Measurements from ENCODE around the gene ZRANB1. TPM values are rescaled to one million over a fixed set of nuclear protein-coding genes. Genes with fewer than 3 reads are reported as not detected.

ZRANB1 gene
- total and polyA plus RNA-seq, 2 of the 13 experiments (the other 11 are each of a cell fraction or from before 2014, with no cell fraction given), result 10.3 to 19.6 TPM

GRCh38 chr10:124918906-124919305, 23.0 kb upstream of the ZRANB1 start:
- no peak overlapping the region for H2AFZ ChIP-seq (ENCODE audit: low read length)
- H3K79me2 ChIP-seq (ENCODE audit: insufficient read depth, low read length), result peaks cover 67% of the 10 kb centered on the region
- 83% methylated on average over 3 of the region's 3 CpGs for WGBS (ENCODE audit: low lambda C conversion rate)
- TF ChIP-seq, protein P1, sequence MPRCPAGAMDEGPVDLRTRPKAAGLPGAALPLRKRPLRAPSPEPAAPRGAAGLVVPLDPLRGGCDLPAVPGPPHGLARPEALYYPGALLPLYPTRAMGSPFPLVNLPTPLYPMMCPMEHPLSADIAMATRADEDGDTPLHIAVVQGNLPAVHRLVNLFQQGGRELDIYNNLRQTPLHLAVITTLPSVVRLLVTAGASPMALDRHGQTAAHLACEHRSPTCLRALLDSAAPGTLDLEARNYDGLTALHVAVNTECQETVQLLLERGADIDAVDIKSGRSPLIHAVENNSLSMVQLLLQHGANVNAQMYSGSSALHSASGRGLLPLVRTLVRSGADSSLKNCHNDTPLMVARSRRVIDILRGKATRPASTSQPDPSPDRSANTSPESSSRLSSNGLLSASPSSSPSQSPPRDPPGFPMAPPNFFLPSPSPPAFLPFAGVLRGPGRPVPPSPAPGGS (CRISPR knock-in tag; IDR thresholded peaks at IDR 0.05), result no peak
- no peak for TF ChIP-seq ZNF20 (CRISPR knock-in tag; IDR thresholded peaks at IDR 0.05)
- peak; percentile 22; the same call in 1 of the 2 replicates for TF ChIP-seq CEBPB (IDR thresholded peaks at IDR 0.05; ENCODE audit: borderline replicate concordance, low read depth, low read length)
- no peaks in the 10 kb centered on the region; a peak in 2 of 5 replicates for H3K27me3 ChIP-seq (ENCODE audit: control insufficient read depth in 1 of 2, insufficient read depth in 2 of 2, low read length in 2 of 2)
- H3K4me3 ChIP-seq (replicated peaks in 1 of 3; ENCODE audit: insufficient read depth in 1 of 3, low read depth in 2 of 3, low read length in 3 of 3), result peak overlapping the region; percentile 74 to 100 (median 92); a peak in 5 of 6 replicates
- H3K9ac ChIP-seq (ENCODE audit: insufficient read depth, low read depth, low read length), result peak overlapping the region; percentile 95; the same call in 1 of the 2 replicates
- in situ Hi-C loops (cut with HindIII; ENCODE audit: extremely low pct_ligation_motif_present, low pct_unique_long_range_greater_than_20kb), result no loop called here
- FAIRE-seq (no peak), ATAC-seq (no peak), DNase-seq (ENCODE audit: low spot score) (no peak)
- H3K4me1 ChIP-seq (ENCODE audit: insufficient read depth, low read length), result peaks cover 28% of the 10 kb centered on the region
- no TSS peak for BruUV-seq (replicated peaks)
- H3K4me2 ChIP-seq (ENCODE audit: low read depth, low read length), result peak overlapping the region; percentile 85
- H4K20me1 ChIP-seq (ENCODE audit: insufficient read depth, low read length), result peaks cover 52% of the 10 kb centered on the region
- intact Hi-C loops (cut with micrococcal nuclease; ENCODE audit: unreplicated experiment), result loop anchor here (5.0 to 10.0 kb wide), 2 partner anchors 57 to 124 kb away; partner anchors contain the start of gene EEF1AKMT2
- ChIA-PET CTCF (ENCODE audit: low intra/inter-chr PET ratio, low total read pairs) (no interaction called here), POLR2A (no interaction called here)
- peaks cover 0 to 6% of the 10 kb centered on the region in 2 experiments; a peak in 2 of 5 replicates for H3K36me3 ChIP-seq (replicated peaks in 1 of 2; ENCODE audit: control insufficient read depth in 1 of 2, insufficient read depth in 2 of 2, low read length in 2 of 2)
- peak overlapping the region; percentile 85 for H3K27ac ChIP-seq (ENCODE audit: extremely low read length, insufficient read depth, low read length)
- no peaks in the 10 kb centered on the region for H3K9me3 ChIP-seq (ENCODE audit: low read length)

GRCh38 chr10:124921261-124921660, 20.7 kb upstream of the ZRANB1 start:
- peaks cover 37% of the 10 kb centered on the region for H3K4me1 ChIP-seq (ENCODE audit: insufficient read depth, low read length)
- no peak for TF ChIP-seq SRSF1 (optimal IDR thresholded peaks at IDR 0.05; ENCODE audit: low read depth, low read length)
- TF ChIP-seq RCOR2 (CRISPR knock-in tag; IDR thresholded peaks at IDR 0.05), result no peak
- TF ChIP-seq, protein P2, sequence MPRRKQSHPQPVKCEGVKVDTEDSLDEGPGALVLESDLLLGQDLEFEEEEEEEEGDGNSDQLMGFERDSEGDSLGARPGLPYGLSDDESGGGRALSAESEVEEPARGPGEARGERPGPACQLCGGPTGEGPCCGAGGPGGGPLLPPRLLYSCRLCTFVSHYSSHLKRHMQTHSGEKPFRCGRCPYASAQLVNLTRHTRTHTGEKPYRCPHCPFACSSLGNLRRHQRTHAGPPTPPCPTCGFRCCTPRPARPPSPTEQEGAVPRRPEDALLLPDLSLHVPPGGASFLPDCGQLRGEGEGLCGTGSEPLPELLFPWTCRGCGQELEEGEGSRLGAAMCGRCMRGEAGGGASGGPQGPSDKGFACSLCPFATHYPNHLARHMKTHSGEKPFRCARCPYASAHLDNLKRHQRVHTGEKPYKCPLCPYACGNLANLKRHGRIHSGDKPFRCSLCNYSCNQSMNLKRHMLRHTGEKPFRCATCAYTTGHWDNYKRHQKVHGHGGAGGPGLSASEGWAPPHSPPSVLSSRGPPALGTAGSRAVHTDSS (CRISPR knock-in tag; conservative IDR thresholded peaks at IDR 0.05), result no peak
- no peak for TF ChIP-seq TOPORS (CRISPR knock-in tag; IDR thresholded peaks at IDR 0.05)
- TF ChIP-seq EED (CRISPR knock-in tag; IDR thresholded peaks at IDR 0.05), result no peak
- no peak overlapping the region for H3K4me2 ChIP-seq (ENCODE audit: low read depth, low read length)
- FAIRE-seq (no peak), DNase-seq (ENCODE audit: low spot score) (no peak), ATAC-seq (no peak)
- ChIA-PET CTCF (ENCODE audit: low intra/inter-chr PET ratio, low total read pairs) (no interaction called here), POLR2A (no interaction called here)
- H3K4me3 ChIP-seq (replicated peaks in 1 of 3; ENCODE audit: insufficient read depth in 1 of 3, low read depth in 2 of 3, low read length in 3 of 3), result no peak overlapping the region
- BruUV-seq (replicated peaks), result no TSS peak
- no peak overlapping the region for H2AFZ ChIP-seq (ENCODE audit: low read length)
- H3K36me3 ChIP-seq (replicated peaks in 1 of 2; ENCODE audit: control insufficient read depth in 1 of 2, insufficient read depth in 2 of 2, low read length in 2 of 2), result peaks cover 0 to 6% of the 10 kb centered on the region in 2 experiments; a peak in 2 of 5 replicates
- no peaks in the 10 kb centered on the region; a peak in 2 of 5 replicates for H3K27me3 ChIP-seq (ENCODE audit: control insufficient read depth in 1 of 2, insufficient read depth in 2 of 2, low read length in 2 of 2)
- no peak overlapping the region for H3K27ac ChIP-seq (ENCODE audit: extremely low read length, insufficient read depth, low read length)
- WGBS (ENCODE audit: low lambda C conversion rate), result 94% methylated on average over 1 of the region's 1 CpG
- H3K9ac ChIP-seq (ENCODE audit: insufficient read depth, low read depth, low read length), result no peak overlapping the region
- no peaks in the 10 kb centered on the region for H3K9me3 ChIP-seq (ENCODE audit: low read length)
- intact Hi-C loops (cut with micrococcal nuclease; ENCODE audit: unreplicated experiment), result no loop called here
- in situ Hi-C loops (cut with HindIII; ENCODE audit: extremely low pct_ligation_motif_present, low pct_unique_long_range_greater_than_20kb), result no loop called here
- peaks cover 87% of the 10 kb centered on the region for H3K79me2 ChIP-seq (ENCODE audit: insufficient read depth, low read length)
- H4K20me1 ChIP-seq (ENCODE audit: insufficient read depth, low read length), result peaks cover 74% of the 10 kb centered on the region

All from HepG2 (cell line).